GM19324 (cell line): Measurements from ENCODE around the gene HRC.
A peak's percentile ranks its signal among the peaks of the same experiment; 100 is the strongest.
"Not testable (repeated sequence)": the region's sequence is repeated elsewhere in the genome, so short reads cannot be mapped to it uniquely, and the experiment has no call there.

Experiments
- ATAC-seq: cut with Tn5 transposase; IDR thresholded peaks from one replicate; pipeline ENCODE4 v1.9.1; 2021; ENCODE audit warnings: mild to moderate bottlenecking, moderate library complexity; ENCODE audit not compliant: unreplicated experiment, low FRiP score

HRC gene

GRCh38 chr19:49165111-49165750 lies 10.0 kb upstream of the HRC start:
- no peak for ATAC-seq

GRCh38 chr19:49161987-49162386 lies 6.8 kb upstream of the HRC start:
- no peak for ATAC-seq

DNA sequence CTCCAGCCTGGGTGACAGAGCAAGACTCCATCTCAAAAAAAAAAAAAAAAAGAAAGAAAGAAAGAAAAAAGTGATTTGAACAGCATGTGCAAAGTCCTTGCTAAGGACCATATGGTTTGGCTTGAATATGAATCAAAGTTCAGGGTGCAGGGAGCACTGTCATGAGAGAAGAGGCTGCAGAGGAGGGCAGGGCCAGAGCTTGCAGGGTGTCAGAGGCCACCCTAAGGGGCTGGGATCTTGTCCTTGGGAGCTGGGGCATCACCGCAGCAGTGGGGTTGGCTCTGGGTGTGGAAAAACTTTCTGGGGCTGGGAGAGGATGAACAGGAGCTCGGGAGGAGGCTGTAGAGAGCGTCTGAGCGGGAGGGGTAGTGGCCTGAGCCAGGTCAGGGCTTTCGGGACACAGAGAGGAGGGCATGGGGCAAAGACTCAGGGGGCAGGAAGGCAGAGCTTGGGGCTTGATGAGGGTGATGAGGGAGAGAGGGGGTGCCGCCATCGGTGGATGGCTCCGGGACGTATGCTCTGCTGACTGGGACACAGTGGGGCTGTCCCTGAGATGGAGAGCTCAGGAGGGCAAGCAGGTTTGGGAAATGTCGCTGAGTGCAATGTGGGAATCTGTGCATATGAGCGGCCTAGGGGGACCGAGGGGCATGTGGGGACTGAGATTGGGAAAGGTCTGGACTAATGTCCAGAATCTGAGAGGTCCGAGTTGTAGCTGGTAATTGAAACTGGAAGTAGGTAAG lies 5.4 kb upstream of the HRC start:
- ATAC-seq = no peak

GRCh38 chr19:49157445-49158224 lies 2.4 kb upstream of the HRC start, which contains the start of gene TRPM4:
Gene TRPM4 (plus strand): TSS chr19:49157792. CDS start chr19:49157867, 75 bp downstream.
- ATAC-seq = no peak

- no peak for ATAC-seq
Measured at GRCh38 chr19:49155820-49156346, 687 bp upstream of the HRC start.

DNA sequence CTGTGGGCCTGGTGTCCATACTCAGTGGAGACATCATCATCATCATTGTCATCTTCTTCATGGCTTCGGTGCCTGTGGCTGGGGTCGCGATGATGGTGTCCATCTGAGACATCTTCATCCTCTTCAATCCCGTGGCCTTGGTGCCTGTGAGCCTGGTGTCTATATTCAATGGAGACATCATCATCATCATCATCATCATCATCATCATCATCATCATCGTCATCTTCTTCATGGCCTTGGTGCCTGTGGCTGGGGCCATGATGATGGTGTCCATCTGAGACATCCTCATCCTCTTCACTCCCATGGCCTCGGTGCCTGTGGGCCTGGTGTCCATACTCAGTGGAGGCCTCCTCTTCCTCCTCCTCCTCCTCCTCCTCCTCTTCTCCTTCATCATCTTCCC lies 917 bp downstream of the HRC start:
- ATAC-seq = no peak

DNA sequence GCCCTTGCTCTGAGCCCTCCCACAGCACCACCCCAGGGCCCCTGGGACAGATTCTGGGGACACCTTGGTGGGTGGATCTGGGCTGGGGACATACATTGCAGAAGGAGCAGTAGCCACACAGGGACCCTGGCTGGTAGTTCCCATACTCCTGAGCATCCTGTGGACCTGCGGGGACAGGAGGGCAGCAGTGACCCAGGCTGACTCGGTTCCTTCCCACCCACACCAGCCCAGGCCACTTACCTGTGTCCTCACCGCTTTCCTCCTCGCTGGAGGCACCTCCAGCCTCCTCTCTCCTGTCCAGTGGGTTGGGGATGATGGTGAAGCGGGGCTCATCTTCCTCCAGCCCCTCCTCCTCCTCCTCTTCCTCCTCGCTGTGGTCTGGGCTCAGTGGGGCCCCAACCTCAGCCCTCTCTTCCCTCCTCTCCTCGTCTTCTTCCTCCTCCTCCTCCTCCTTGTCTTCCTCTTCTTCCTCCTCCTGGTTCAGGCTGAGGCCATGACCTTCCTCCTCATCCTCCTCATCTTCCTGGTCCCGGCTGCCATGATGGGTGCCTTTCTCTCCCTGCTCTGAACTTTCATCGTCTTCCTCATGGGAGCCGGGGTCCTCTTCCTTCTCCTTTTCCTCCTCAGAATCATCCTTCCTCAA lies 1.9 kb downstream of the HRC start:
- ATAC-seq = no peak

DNA sequence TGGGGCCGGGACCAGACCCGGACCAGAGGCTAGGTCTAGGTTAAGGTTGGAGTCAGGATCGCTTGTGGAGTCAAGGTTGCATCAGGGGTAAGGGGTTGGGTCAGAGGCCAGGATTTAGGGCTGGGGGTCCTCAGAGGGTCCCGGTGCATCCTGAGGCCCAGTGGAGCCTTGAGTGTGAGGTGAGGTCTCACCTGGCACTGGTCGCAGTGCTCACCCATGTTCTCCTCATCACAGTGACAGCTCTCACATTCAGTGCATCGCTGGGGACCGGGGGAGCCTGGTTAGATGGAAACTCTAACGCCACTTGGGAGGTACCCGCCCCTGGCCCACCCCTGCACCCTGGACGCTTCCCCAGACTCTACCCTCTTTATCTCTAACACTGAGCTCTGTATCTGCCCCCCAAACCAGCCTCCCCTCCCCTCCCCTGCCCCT lies 3.1 kb downstream of the HRC start:
- ATAC-seq = no peak

DNA sequence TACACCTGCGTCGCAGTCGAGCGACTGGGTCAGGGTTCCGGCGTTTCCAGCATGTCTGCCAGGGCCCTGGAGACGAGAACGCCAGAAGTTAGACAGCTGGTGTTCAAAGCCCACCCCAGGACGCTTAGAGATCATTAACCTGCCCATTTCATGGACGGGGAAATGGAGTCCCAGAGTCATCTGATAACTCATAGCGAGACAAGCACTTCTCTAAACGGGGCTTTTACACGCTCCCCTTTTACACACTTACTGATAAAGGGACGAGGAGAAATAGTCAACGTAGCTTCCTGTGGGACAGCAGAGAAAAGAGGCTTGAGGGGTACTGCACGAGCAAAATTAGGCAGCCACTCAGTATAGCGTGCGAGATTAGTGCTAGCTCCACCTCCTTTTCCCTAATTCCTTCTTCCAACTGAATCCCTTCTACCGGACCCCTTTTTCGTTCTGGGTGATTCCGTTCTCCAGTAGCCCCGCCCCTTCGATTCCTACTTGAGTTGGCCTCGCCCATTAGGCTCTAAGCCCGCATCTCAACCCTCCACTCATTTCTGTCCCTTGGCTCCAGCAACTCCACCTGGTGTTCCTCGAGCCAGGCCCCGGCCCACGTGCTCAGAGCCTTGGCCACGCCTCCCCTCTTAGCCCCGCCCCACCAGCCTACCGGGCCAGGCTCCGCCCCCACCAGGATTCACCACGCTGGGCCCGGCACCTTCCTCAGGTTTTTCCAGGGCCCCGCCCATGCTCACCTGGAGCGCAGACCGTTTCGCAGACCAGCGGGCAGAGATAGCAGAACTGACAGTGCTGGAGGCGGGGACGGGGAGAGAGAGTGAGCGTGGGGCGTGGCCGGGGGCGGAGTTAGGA lies 3.7 kb downstream of the HRC start:
- no peak for ATAC-seq

DNA sequence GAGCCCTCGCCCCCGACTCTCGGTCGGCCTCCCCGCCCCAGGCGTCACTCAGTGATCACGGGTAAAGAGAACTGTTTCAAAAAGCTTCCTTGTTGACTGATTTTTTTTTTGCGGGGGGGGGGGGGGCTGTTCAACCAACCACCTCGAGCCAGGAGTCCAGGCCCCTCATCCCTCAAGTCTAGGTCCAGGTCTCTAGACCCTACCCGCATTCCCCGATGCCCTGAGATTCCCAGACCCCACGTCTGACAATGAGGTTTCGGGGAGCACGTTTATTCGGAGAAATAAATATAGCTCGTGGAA lies 4.3 kb downstream of the HRC start:
- no peak for ATAC-seq

GRCh38 chr19:49150106-49150943 lies 4.9 kb downstream of the HRC start:
- ATAC-seq = peak; percentile 43

DNA sequence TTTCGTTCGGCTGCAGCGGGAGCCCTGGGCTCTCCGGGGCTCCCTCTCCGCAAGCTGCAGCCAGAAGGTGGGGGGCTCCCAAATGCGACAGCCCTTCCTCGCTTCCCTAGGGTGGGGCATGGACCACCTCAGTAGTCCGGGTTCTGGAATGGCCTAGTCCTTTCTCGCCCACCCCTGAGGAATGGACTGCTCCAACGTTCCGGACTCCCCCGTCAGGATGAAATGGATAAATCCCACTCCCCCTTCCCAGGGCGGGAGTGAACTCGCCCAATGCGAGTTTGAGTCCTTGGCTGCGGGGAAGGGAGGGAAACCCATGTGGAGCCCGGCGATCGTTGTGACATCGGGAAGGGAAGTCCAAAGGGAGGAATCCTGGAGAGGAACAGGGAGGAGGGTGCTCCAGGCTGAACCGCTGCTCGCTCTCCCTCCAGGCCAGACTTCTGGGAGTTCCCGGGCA lies 5.5 kb downstream of the HRC start:
- ATAC-seq = no peak

DNA sequence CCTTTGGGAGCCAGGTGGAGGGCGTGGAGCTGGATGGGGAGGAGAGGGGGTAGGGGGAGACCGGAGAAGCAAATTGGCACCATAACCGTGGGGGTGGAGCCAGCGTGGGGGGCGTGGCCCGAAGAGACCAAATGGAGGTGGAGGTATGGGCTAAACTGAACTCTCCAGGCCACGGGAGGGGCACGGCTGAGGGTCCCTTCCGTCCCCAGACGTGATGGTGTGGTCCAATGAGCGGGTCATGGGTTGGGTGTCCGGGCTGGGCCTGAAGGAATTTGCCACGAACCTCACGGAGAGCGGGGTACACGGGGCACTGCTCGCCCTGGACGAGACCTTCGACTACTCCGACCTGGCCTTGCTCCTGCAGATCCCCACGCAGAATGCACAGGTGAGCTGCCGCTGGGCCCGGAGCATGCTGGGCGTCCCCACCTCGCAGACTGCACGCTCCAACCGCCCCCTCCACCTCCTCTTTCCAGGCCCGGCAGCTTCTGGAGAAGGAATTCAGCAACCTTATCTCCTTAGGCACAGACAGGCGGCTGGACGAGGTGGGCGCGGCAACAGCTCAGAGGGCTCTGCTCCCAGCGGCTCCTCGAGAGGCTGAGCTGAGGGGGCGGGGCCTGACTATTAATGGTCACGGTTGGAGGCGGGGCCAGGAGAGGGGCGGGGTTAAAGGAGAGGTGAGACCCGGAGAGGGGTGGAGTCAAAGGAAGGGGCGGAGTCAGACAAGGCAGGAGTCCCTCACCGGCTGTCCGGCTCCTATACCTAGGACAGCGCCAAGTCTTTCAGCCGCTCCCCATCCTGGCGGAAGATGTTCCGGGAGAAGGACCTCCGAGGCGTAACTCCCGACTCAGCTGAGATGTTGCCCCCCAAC lies 6.2 kb downstream of the HRC start:
- ATAC-seq = no peak

DNA sequence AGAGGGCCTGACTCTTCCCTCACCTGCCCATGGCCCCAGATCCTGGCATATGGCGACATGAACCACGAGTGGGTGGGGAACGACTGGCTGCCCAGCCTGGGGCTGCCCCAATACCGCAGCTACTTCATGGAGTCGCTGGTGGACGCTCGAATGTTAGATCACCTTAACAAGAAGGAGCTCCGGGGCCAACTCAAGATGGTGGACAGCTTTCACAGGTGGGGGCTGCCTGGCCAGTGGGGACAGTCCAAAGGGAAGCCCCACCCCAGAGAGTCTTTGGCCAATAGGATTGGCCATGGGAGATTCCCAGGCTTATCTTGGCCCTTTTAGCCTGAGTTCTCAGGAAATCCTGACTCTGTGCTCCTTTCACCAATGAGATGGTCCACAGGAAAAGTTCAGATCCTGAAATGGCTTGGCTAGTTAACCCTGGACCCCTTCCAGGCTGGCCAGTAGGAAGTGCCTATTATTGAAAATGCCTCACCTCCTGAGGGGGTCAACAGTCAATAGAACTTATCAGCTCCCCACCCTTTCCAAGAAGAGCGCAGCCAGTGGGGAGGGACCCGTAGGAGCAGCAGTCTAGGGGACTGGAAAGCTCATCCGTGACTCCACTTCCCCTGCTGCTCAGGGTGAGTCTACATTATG lies 7.0 kb downstream of the HRC start:
- no peak for ATAC-seq

DNA sequence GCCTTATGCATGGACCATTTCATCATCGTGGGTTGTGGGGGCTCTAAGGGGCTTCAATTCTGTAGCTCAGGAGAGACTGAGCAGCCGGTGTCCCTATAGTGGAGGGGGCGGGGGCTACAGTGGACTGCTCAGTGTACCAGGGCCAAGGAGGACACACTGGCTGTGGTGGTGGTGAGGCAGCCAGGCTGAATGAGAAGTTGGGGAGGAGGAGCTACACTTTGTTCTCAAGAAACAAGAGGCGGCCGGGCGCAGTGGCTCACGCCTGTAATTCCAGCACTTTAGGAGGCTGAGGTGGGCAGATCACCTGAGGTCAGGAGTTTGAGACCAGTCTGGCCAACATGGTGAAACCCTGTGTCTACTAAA lies 8.8 kb downstream of the HRC start:
- ATAC-seq = not testable (repeated sequence)

DNA sequence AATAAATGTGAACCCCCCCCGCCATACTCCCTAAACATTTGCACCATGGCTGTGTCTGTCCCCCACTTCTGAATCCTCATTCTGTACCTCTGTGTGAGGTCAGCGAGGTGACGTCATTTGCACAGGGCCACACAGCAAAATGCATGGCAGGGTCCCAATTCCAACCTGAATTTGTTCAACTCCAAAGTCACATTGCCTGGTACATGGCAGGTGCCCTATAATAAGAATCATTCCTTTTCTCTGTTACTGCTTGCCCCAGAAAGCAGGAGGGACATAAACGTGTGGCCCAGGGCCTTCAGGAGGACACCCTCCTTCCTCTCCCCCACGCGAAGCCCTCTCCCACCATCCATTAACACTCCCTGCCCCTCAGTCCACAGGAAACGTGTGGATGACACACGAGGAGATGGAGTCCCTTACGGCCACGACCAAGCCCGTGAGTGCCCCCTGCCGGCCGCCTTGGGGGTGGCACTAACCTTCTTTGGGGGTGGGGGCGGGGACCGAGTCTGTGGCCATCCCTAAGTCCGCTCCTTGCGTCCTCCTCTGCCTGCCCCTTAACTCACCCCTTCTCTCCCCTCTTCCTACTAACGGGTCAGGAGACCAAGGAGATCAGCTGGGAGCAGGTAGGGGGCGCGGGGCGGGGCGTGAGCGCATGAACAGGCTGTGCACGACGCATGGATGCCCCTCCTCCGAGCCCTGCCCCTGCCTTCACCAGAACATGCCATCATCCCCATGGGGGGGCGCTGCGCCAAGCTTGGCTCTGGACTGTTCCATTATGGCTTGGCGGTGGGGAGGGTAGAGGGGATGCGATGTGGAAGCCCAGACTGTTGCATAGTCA lies 9.4 kb downstream of the HRC start:
- ATAC-seq = no peak

GRCh38 chr19:49142866-49143335 lies 12.3 kb downstream of the HRC start:
- ATAC-seq = no peak
